GM10266 (cell line): Measurements from ENCODE around the gene NR4A2.

Source experiments
- DNase-seq: peaks from one replicate; pipeline ENCODE4 v3.0.0; 2012; ENCODE audit errors: extremely low spot score
- TF ChIP-seq, protein P1 (sequence below): IDR thresholded peaks from 2 replicates; pipeline ENCODE4 v1.5.1; 2012; ENCODE audit warnings: mild to moderate bottlenecking, low read depth; ENCODE audit not compliant: control insufficient read depth, insufficient read depth; ENCODE audit errors: missing control alignments

Gene NR4A2

DNA sequence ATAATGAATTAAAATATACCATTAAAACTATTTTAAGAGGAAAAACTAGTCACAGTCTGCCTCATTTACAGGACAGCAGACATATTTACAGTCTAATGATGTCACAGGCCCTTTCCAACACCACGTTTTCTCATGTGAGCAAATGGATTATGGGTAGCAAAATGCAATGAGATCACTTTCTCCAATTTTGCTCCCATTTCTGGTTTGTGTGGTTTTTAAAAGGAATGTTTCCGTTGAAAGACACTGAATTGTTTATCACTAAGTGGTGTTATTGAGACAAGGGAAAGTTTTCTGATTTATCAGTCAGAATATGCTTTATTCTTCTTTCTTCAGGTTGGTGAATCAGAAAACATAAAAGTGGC lies 11.4 kb upstream of the NR4A2 start:
- no peak for DNase-seq
- TF ChIP-seq, protein P1, sequence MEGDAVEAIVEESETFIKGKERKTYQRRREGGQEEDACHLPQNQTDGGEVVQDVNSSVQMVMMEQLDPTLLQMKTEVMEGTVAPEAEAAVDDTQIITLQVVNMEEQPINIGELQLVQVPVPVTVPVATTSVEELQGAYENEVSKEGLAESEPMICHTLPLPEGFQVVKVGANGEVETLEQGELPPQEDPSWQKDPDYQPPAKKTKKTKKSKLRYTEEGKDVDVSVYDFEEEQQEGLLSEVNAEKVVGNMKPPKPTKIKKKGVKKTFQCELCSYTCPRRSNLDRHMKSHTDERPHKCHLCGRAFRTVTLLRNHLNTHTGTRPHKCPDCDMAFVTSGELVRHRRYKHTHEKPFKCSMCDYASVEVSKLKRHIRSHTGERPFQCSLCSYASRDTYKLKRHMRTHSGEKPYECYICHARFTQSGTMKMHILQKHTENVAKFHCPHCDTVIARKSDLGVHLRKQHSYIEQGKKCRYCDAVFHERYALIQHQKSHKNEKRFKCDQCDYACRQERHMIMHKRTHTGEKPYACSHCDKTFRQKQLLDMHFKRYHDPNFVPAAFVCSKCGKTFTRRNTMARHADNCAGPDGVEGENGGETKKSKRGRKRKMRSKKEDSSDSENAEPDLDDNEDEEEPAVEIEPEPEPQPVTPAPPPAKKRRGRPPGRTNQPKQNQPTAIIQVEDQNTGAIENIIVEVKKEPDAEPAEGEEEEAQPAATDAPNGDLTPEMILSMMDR, result no peak

DNA sequence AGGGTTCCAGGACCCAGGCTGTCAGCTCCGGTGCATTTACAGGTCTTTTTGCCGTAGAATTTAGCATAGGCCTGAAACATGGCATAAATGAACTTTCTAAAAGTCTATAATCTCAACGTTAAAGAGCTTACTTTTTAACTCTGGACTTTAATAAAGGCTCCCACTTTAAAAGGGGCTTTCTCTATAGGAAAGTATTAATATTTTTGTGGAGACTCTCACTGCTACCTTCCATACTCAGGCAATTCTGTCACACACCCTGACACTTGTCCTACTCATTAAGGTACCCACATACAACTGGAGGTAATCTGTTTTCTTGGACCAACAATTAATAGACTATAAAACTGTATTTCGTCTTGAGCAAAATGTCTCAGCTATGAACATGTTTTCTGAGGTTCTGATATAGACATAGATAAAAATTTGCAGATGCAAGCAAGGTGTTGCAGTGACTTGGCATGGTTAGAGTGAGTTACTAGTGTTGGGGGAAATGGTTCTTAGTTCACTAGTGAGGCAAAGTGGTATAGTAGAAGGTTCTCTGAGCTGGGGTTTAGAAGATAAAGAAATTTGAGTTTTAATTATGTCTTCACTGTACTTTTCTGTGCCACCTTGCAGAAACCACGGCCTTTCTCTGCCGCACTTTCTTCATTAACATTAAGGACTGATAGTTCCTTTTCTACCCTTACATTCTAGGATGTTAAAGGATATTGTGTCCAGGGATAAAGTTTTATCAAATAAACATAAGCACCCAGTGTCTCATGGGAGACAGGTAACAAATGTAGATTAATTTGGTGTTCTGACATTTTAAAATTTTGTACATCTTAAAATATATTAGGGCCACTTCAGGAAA lies 10.8 kb upstream of the NR4A2 start:
- TF ChIP-seq, protein P1, result no peak
- no peak for DNase-seq

DNA sequence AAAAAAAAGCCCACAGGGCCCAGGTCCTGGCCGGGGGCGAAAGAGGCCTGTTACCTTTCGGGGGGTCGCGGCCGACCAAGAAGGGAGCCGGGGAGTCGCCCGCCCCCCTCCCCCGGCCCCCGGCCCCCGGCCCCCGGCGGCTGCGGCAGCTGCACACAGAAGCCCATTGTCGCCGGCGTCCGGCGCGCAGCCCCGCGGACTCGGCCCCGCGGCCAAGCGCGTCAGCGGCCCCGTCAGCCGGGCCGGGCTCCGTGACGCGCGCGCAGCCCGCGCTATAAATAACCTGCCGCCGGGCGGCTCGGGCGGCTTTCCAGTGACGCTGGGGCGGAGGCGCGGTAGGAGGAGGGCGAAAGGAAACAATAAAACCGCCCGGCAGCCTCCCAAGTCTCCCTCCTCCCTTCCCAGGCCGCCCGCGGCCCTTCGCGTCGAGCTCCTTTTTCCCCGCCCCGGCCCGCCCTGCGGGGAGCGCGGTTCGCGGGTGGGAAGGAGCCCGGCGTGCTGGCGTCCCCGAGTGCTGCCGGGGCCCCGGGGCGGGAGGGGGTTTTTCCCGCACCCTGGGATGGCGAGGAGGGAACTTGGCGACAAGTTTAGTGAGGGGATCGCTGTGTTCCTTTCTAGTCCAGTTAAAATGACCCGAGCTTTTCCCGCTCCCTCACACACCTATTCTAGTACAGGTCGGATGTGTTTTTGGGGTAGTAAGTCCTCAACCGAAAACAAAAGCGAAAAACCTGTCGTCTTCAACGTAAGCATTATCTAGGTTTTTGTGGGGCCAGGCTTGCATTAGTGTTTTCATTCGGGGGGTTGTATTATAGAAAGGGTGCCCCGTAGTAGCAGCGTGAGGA lies 10.0 kb upstream of the NR4A2 start:
- peak; percentile 90 for DNase-seq
- TF ChIP-seq, protein P1, result no peak

DNA sequence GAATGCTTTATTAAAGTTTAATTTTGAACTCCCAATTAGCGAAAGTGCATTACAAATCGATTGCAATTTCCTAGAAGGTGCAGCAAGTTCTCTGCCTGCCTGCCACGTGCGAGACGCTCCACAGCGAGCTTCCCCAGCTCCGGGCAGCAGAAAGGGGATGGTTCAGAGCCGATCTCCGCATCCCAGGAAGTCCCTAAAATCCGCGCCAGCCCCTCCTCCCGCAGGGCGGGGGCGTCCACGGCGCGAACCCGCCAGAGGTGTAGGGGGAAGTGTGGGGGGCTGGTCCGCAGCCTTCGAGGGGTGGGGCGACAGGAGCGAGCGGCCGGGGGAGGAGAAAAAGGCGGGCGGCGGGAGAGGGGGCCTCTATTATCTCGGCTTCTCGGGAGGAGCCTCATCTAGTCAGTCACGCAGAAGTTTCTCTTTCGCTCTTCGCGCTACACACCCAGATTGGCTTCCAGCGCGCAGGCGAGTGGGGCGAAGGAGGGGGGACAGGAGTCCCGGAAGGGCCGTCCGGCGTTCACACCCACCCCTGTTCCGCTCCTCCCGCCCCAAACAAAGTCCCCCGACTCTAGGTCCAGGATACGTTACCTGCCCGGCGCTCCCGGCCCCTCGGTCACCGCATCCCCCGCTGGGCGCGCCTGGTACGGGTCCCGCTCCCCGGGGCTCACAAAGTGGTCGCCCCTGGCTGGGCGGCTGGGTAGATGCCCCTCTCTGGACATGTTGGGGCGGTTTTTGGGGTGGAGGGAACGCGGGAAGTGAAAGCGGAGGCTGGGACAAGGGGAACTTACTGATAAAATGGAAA lies 9.1 kb upstream of the NR4A2 start:
- TF ChIP-seq, protein P1, result no peak
- DNase-seq, result peak; percentile 92

DNA sequence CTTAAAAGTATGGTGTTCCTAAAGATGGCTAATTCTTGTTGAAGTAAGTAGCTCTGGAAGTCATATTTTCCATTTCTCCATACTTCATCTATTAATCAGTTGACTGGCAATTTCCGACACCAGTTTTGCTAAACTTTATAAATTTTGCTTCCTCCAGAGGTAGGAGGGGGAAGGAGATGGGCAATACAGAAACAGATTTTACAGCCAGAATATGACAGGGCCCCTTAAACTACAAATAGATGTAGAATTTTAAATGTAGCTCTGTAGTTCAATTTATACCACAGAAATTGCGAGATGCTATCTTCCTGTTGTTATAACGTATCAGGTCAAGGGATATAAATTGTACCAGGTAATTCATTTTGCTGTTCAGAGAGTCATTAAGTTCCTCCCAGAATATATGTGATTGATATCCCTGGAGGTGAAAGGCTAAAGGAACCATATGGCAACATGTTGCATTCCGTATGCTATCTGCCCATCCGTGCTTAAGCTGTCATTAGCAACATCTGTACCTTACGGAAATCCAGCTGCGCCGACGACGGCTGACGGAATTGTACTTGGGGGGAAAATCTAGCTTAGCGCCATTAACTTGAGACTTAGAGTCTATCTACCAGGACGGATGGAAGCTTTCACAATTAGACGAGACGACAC lies 8.4 kb upstream of the NR4A2 start:
- TF ChIP-seq, protein P1, result no peak
- DNase-seq, result peak; percentile 22

DNA sequence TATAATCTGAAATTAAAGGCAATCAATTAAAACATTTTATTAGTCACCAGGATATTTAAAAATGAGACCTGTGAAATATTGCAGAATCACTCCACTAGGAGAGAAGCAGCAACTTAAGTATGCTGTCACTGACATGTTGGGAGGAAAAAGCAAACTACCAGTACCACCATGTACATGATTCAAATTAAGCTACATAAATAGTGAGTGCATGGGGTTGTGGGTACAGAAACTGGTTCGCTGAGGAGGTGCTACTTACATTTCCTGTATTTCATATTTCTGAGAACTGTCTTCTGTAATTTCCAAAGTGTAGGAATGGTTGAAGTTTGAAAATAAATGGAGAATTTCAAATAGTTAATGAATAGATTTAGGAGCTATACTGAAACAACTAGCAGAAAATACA lies 7.9 kb upstream of the NR4A2 start:
- TF ChIP-seq, protein P1, result no peak
- peak; percentile 21 for DNase-seq
